Measurements from ENCODE around the gene PGS1. TPM values are rescaled to one million over a fixed set of nuclear protein-coding genes. Genes with fewer than 3 reads are reported as not detected.

PGS1 gene
- total and polyA plus RNA-seq, 2 of the 8 experiments (the other 6 are each of a cell fraction or from before 2014, with no cell fraction given) = 46.7 to 60.0 TPM

DNA sequence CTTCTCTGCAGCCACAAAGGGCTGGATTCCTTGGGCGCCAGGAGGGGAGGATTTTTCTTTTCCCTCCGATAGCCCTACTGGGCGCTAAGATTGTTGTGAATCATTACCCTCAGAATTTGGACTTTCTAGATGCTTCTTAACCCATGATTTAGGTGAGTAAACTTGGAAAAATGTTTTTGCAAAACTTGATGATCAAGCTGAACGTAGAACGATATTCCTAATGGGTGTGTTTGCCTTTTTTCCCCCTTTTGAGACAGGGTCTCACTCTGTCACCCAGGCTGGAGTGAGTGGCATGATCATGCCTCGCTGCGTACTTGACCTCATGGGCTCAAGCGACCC lies 43.8 kb downstream of the PGS1 start (continued):
- TF ChIP-seq MAFK (IDR thresholded peaks at IDR 0.05; ENCODE audit: low read depth, low read length) = no peak
- TF ChIP-seq CHD2 (IDR thresholded peaks at IDR 0.05; ENCODE audit: low read length) = no peak
- no peak for TF ChIP-seq RXRA (IDR thresholded peaks at IDR 0.05; ENCODE audit: insufficient read depth, low read depth, low read length)
- TF ChIP-seq SP1 (IDR thresholded peaks at IDR 0.05; ENCODE audit: low read depth, low read length) = no peak
- TF ChIP-seq CHD1 (IDR thresholded peaks at IDR 0.05; ENCODE audit: low read depth, low read length) = no peak
- TF ChIP-seq KDM1A (IDR thresholded peaks at IDR 0.05; ENCODE audit: borderline replicate concordance, low read length) = no peak
